K562 (cell line): Measurements from ENCODE around the gene MANF. TPM values are rescaled to one million over a fixed set of nuclear protein-coding genes. Genes with fewer than 3 reads are reported as not detected.

Experiments
- ATAC-seq: fragments of 200-7000 bp; cut with Tn5 transposase; 3 replicates; pipeline ENCODE4 v1.9.1; 2020; ENCODE audit warnings: moderate library complexity
- BruUV-seq: library from RNA; stranded (reverse); fragments of 400-500 nt; replicated peaks from 2 replicates; lab custom pipeline; 2021; lab: Mats Ljungman, UMichigan
- CTCF ChIA-PET: fragments of 300-600 bp; formaldehyde crosslinking; extraction: SDS; loops from one replicate; lab custom pipeline; 2021; ENCODE audit warnings: low intra/inter-chr PET ratio; lab: Yijun Ruan, JAX
- POLR2A ChIA-PET: fragments of 300-600, 350-650 bp; sonication (Branson Sonifier 250); formaldehyde crosslinking; extraction: SDS; loops from one replicate; lab custom pipeline; 2021; ENCODE audit warnings: antibody characterized with exemption, inconsistent platforms; lab: Yijun Ruan, JAX
- DNase-seq, 4 experiments: peaks; one replicate each; pipeline versions ENCODE4 v3.0.0 to v3.0.0-alpha.2; 2011 to 2018; ENCODE audit warnings: low spot score in 3 of 4, mixed read lengths in 3 of 4; ENCODE audit errors: extremely low read depth in 1 of 4
- FAIRE-seq: peaks from 2 replicates; lab custom pipeline; 2011; peaks lifted over from hg19 to GRCh38; lab: Jason Lieb, UNC
- H2AFZ ChIP-seq: 2 replicates; pipeline ENCODE4 v1.6.0; 2011; ENCODE audit warnings: low read depth, low read length, control low read depth, inconsistent platforms
- H3K27ac ChIP-seq: fragments of 200-600 bp; 3 replicates; pipeline ENCODE4 v1.8.0; 2011; ENCODE audit warnings: low read depth, mild to moderate bottlenecking, control low read depth, inconsistent platforms, low read length, moderate library complexity, mixed read lengths; ENCODE audit errors: extremely low read depth
- H3K27me3 ChIP-seq, 2 experiments: fragments of 300-600 bp in 1 of 2; 2 replicates in 1 of 2; 3 replicates in 1 of 2; pipeline versions ENCODE4 v1.6.0 to v1.8.0; 2011; ENCODE audit warnings: inconsistent platforms in 2 of 2, low read length in 2 of 2, mild to moderate bottlenecking in 1 of 2, mixed read lengths in 1 of 2, moderate library complexity in 1 of 2; ENCODE audit not compliant: control insufficient read depth in 2 of 2, insufficient read depth in 2 of 2
- H3K36me3 ChIP-seq: fragments of 300-600 bp; 3 replicates; pipeline ENCODE4 v1.8.0; 2011; ENCODE audit warnings: mild to moderate bottlenecking, low read length, inconsistent platforms; ENCODE audit not compliant: control insufficient read depth, insufficient read depth
- H3K4me1 ChIP-seq, 2 experiments: fragments of 200-600 bp in 1 of 2; replicated peaks in 1 of 2; 2 replicates in 1 of 2; 3 replicates in 1 of 2; pipeline versions ENCODE4 v1.5.1 to v1.8.0; 2011; ENCODE audit warnings: inconsistent platforms in 2 of 2, low read length in 2 of 2, mild to moderate bottlenecking in 1 of 2, mixed read lengths in 1 of 2, moderate library complexity in 1 of 2; ENCODE audit not compliant: control insufficient read depth in 2 of 2, insufficient read depth in 2 of 2
- H3K4me2 ChIP-seq: 2 replicates; pipeline ENCODE4 v1.6.1; 2011; ENCODE audit warnings: low read length, control low read depth, inconsistent platforms, mixed read lengths; ENCODE audit not compliant: insufficient read depth
- H3K4me3 ChIP-seq: fragments of 200-600 bp; sonication (generic), shearing (Covaris generic); 2 replicates; pipeline ENCODE4 v1.5.1; 2016; ENCODE audit warnings: control low read depth, inconsistent platforms
- H3K79me2 ChIP-seq: fragments of 200-600 bp; 3 replicates; pipeline ENCODE4 v1.8.0; 2011; ENCODE audit warnings: low read length, inconsistent platforms; ENCODE audit not compliant: control insufficient read depth, insufficient read depth
- H3K9ac ChIP-seq, 2 experiments: 2 replicates each; pipeline versions ENCODE4 v1.6.0 to v1.6.1; 2011; ENCODE audit warnings: low read depth in 2 of 2, low read length in 2 of 2, control low read depth in 1 of 2, inconsistent platforms in 1 of 2, mild to moderate bottlenecking in 1 of 2, mixed read lengths in 1 of 2; ENCODE audit not compliant: insufficient read depth in 1 of 2
- H3K9me1 ChIP-seq: one replicate; pipeline ENCODE4 v1.6.0; 2011; ENCODE audit warnings: inconsistent platforms, mild to moderate bottlenecking, low read length, moderate library complexity; ENCODE audit not compliant: control insufficient read depth, insufficient read depth
- H3K9me3 ChIP-seq: replicated peaks from 2 replicates; pipeline ENCODE4 v1.5.1; 2011; ENCODE audit warnings: low read depth, low read length, inconsistent platforms; ENCODE audit not compliant: control insufficient read depth, insufficient read depth
- H4K20me1 ChIP-seq: replicated peaks from 2 replicates; pipeline ENCODE4 v1.6.1; 2011; ENCODE audit warnings: low read length, inconsistent platforms, mixed read lengths; ENCODE audit not compliant: control insufficient read depth, insufficient read depth
- CBX5 ChIP-seq: IDR thresholded peaks from 2 replicates; pipeline ENCODE4 v1.6.1; 2014; ENCODE audit warnings: low read depth, borderline replicate concordance
- HNRNPUL1 ChIP-seq: fragments of 200-400 bp; formaldehyde crosslinking; IDR thresholded peaks from 2 replicates; pipeline ENCODE4 v1.6.1; 2017; ENCODE audit warnings: low read length
- KDM1A ChIP-seq, 2 experiments: fragments of 450-650 bp; IDR thresholded peaks; 2 replicates each; pipeline ENCODE4 v1.6.1; 2016; ENCODE audit warnings: mild to moderate bottlenecking in 2 of 2
- MED1 ChIP-seq: sonication (generic); formaldehyde crosslinking; IDR thresholded peaks from 2 replicates; pipeline ENCODE4 v1.8.1; 2023; ENCODE audit warnings: missing genetic modification reagents, borderline replicate concordance
- PHF20 ChIP-seq: fragments of 450-650 bp; IDR thresholded peaks from 2 replicates; pipeline ENCODE4 v1.6.1; 2018; ENCODE audit not compliant: partially characterized antibody
- RFX7 ChIP-seq: fragments of 250-450 bp; sonication (Bioruptor Pico); IDR thresholded peaks from 2 replicates; pipeline ENCODE4 v1.5.1; 2021; ENCODE audit warnings: mild to moderate bottlenecking
- SIRT6 ChIP-seq: IDR thresholded peaks from one replicate; pipeline ENCODE4 v1.6.1; 2012; ENCODE audit warnings: low read depth, mild to moderate bottlenecking, control low read depth, inconsistent platforms, low read length, moderate library complexity
- SIX5 ChIP-seq, 2 experiments: IDR thresholded peaks; 2 replicates each; pipeline ENCODE4 v1.6.1; 2011; ENCODE audit warnings: low read length in 2 of 2, borderline replicate concordance in 1 of 2, low read depth in 1 of 2, mild to moderate bottlenecking in 1 of 2, moderate library complexity in 1 of 2; ENCODE audit not compliant: insufficient read depth in 1 of 2
- WGBS: fragments of 100-300 bp; shearing (Covaris generic); methylation state at CpG from one replicate; pipeline ENCODE4 v1.1.6; 2016; ENCODE audit warnings: low coverage, mixed read lengths; ENCODE audit not compliant: insufficient coverage; ENCODE audit errors: missing lambda C conversion rate; 5-methylcytosine and 5-hydroxymethylcytosine counted together
- in situ Hi-C: fragments of 300-500 bp; cut with MboI; formaldehyde crosslinking; loops from 4 replicates; pipeline ENCODE4 v1.15.0; 2018; ENCODE audit warnings: inconsistent platforms, mixed read lengths
- intact Hi-C: fragments of 100-400 bp; cut with micrococcal nuclease; formaldehyde crosslinking; loops from 2 replicates; pipeline ENCODE4 v1.14.2; 2022
- polyA plus RNA-seq, 8 experiments: library from polyadenylated mRNA; depleted of rRNA in 4 of 8; stranded (reverse) in 5 of 8; unstranded in 3 of 8; fragments of >200 nt; fragmentation: Nextera tagmentation in 2 of 8; fragmentation: Illumina TruSeq in 1 of 8; extraction: Ambion mirVana in 2 of 8; extraction: Trizol in 1 of 8; gene quantifications; 2 replicates each; pipeline versions ENCODE4 v1.2.1 to v1.2.3, GENCODE V29; 2011 to 2014; ENCODE audit warnings: inconsistent platforms in 1 of 8, missing spikeins in 1 of 8
- total RNA-seq, 7 experiments: library from RNA; depleted of rRNA in 6 of 7; stranded (reverse); fragments of >200 nt in 6 of 7; fragmentation: Illumina TruSeq in 2 of 7; extraction: Trizol in 2 of 7; gene quantifications; 2 replicates each; pipeline versions ENCODE4 v1.2.1 to v1.2.3, GENCODE V29; 2011 to 2021; ENCODE audit warnings: low replicate concordance in 1 of 7
- TF ChIP-seq, protein P1 (sequence below), 2 experiments: fragments of 200-800 bp in 1 of 2; sonication (Bioruptor generic) in 1 of 2; sonication (generic) in 1 of 2; formaldehyde crosslinking in 1 of 2; IDR thresholded peaks in 1 of 2; conservative IDR thresholded peaks in 1 of 2; 2 replicates each; pipeline versions ENCODE4 v1.5.0 to v1.6.1; 2016 to 2020; ENCODE audit warnings: missing compliant biosample characterization in 1 of 2, missing genetic modification characterization in 1 of 2, missing genetic modification reagents in 1 of 2
- TF ChIP-seq, protein P2 (sequence below): fragments of 250-450 bp; sonication (Bioruptor Pico); IDR thresholded peaks from 2 replicates; pipeline ENCODE4 v1.5.0; 2020; ENCODE audit warnings: mild to moderate bottlenecking

Gene MANF
- total and polyA plus RNA-seq, 9 of the 15 experiments (the other 6 are each of a cell fraction or from before 2014, with no cell fraction given): 6.5 to 52.7 (median 42.3) TPM

DNA sequence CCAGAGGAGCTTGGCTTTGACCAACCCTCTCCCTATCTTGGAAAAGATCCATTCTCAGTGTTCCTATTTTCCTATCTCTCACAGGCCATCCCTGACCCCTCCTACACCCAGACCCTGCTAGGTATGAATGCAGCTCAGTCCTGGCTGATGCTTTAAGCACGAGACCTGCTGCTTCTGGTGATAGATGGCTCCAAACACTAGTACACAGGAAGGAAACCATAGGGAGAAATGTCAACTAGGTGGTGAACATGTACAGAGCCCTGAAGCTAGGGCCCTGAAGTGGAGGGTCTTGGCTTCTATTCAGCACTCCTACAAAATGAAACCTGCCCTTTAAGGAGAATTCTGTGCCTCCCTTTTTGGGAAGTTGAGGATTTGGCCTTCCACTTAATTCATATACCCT lies 47.4 kb upstream of the MANF start (continued):
- TF ChIP-seq, protein P1, sequence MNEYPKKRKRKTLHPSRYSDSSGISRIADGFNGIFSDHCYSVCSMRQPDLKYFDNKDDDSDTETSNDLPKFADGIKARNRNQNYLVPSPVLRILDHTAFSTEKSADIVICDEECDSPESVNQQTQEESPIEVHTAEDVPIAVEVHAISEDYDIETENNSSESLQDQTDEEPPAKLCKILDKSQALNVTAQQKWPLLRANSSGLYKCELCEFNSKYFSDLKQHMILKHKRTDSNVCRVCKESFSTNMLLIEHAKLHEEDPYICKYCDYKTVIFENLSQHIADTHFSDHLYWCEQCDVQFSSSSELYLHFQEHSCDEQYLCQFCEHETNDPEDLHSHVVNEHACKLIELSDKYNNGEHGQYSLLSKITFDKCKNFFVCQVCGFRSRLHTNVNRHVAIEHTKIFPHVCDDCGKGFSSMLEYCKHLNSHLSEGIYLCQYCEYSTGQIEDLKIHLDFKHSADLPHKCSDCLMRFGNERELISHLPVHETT (CRISPR knock-in tag; conservative IDR thresholded peaks at IDR 0.05 in 1 of 2, IDR thresholded peaks at IDR 0.05 in 1 of 2): no peak
- TF ChIP-seq HNRNPUL1: no peak

DNA sequence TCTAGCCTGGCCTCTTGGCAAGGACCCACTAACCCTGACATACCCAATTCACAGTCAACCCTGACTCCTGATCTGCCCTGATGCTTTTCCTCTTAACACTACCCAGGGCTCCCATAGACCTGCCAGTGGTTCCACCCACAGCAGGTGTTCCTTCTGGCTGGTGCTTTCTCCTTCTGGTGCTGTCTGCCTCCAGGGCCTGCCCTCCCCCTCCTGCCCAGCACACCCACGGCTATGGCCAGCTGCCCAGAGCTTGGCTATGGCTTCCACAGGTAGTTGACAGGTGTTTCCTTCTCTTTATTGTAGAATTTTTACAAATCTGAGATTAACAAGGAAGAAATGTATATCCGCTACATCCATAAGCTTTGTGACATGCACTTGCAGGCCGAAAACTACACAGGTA lies 46.5 kb upstream of the MANF start:
- intact Hi-C loops: no loop called here
- ChIA-PET POLR2A (no interaction called here), CTCF (no interaction called here)
- no peaks in the 10 kb centered on the region for H3K9me3 ChIP-seq
- no peaks in the 10 kb centered on the region; a peak in 1 of 5 replicates for H3K27me3 ChIP-seq
- in situ Hi-C loops: no loop called here
- DNase-seq (no peak), ATAC-seq (no peak), FAIRE-seq (no peak)
- no peak overlapping the region for H3K27ac ChIP-seq
- no peak overlapping the region for H3K4me2 ChIP-seq
- no TSS peak for BruUV-seq
- no peaks in the 10 kb centered on the region for H4K20me1 ChIP-seq
- no peaks in the 10 kb centered on the region for H3K9me1 ChIP-seq
- H3K4me1 ChIP-seq: no peaks in the 10 kb centered on the region
- H3K36me3 ChIP-seq: no peaks in the 10 kb centered on the region
- H3K9ac ChIP-seq: no peak overlapping the region
- H3K4me3 ChIP-seq: no peak overlapping the region
- no peaks in the 10 kb centered on the region for H3K79me2 ChIP-seq
- H2AFZ ChIP-seq: no peak overlapping the region
- no peak for TF ChIP-seq SIRT6
- no peak for TF ChIP-seq SIX5 (IDR thresholded peaks at IDR 0.05; ENCODE audit: borderline replicate concordance in 1 of 2, insufficient read depth in 1 of 2, low read depth in 1 of 2, low read length in 2 of 2)
- TF ChIP-seq RFX7 (CRISPR knock-in tag): no peak
- TF ChIP-seq, protein P2, sequence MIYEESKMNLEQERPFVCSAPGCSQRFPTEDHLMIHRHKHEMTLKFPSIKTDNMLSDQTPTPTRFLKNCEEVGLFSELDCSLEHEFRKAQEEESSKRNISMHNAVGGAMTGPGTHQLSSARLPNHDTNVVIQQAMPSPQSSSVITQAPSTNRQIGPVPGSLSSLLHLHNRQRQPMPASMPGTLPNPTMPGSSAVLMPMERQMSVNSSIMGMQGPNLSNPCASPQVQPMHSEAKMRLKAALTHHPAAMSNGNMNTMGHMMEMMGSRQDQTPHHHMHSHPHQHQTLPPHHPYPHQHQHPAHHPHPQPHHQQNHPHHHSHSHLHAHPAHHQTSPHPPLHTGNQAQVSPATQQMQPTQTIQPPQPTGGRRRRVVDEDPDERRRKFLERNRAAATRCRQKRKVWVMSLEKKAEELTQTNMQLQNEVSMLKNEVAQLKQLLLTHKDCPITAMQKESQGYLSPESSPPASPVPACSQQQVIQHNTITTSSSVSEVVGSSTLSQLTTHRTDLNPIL (CRISPR knock-in tag): no peak
- TF ChIP-seq MED1 (CRISPR knock-in tag): no peak
- TF ChIP-seq PHF20: no peak
- TF ChIP-seq KDM1A (IDR thresholded peaks at IDR 0.05): no peak
- TF ChIP-seq CBX5: no peak
- WGBS: 0% methylated on average over 2 of the region's 3 CpGs
